Loucy (cell line): ENCODE results near the gene PSMB8.
A peak's percentile ranks its signal among the peaks of the same experiment; 100 is the strongest.

Experiments used
- H2AFZ ChIP-seq: fragments of 200-600 bp; sonication (generic); 2 replicates; pipeline ENCODE4 v1.6.0; 2016; ENCODE audit warnings: antibody characterized with exemption, mild to moderate bottlenecking, low read length, moderate library complexity
- H3F3A ChIP-seq: fragments of 200-600 bp; 2 replicates; pipeline ENCODE4 v1.6.0; 2016; ENCODE audit warnings: antibody characterized with exemption, low read depth, mild to moderate bottlenecking
- H3K27me3 ChIP-seq: fragments of 200-600 bp; sonication (generic); 2 replicates; pipeline ENCODE4 v1.6.1; 2014; ENCODE audit warnings: low read length, mild to moderate bottlenecking; ENCODE audit not compliant: insufficient read depth, poor library complexity, severe bottlenecking
- H3K36me3 ChIP-seq: fragments of 200-600 bp; sonication (generic); 2 replicates; pipeline ENCODE4 v1.6.1; 2016; ENCODE audit warnings: low read length; ENCODE audit not compliant: insufficient read depth
- H3K4me1 ChIP-seq: fragments of 200-600 bp; sonication (generic); 2 replicates; pipeline ENCODE4 v1.5.1; 2014; ENCODE audit warnings: low read length, mild to moderate bottlenecking; ENCODE audit not compliant: insufficient read depth, poor library complexity, severe bottlenecking
- H3K4me2 ChIP-seq: fragments of 200-600 bp; sonication (generic); 2 replicates; pipeline ENCODE4 v1.6.0; 2014; ENCODE audit warnings: antibody characterized with exemption, low read length, low read depth, mild to moderate bottlenecking; ENCODE audit not compliant: poor library complexity, severe bottlenecking
- H3K4me3 ChIP-seq: fragments of 200-600 bp; sonication (generic); 2 replicates; pipeline ENCODE4 v1.5.1; 2014; ENCODE audit warnings: low read length, mild to moderate bottlenecking, mixed read lengths; ENCODE audit not compliant: poor library complexity, severe bottlenecking
- H3K79me2 ChIP-seq: fragments of 200-600 bp; sonication (generic); 2 replicates; pipeline ENCODE4 v1.6.1; 2014; ENCODE audit warnings: low read length; ENCODE audit not compliant: insufficient read depth
- H3K9ac ChIP-seq: fragments of 200-600 bp; sonication (generic); 2 replicates; pipeline ENCODE4 v1.6.0; 2014; ENCODE audit warnings: mild to moderate bottlenecking, low read depth, low read length, moderate library complexity; ENCODE audit not compliant: poor library complexity, severe bottlenecking
- H3K9me2 ChIP-seq: fragments of 200-600 bp; sonication (generic); replicated peaks from 2 replicates; pipeline ENCODE4 v1.6.1; 2016; ENCODE audit warnings: low read depth, low read length, mixed read lengths
- H3K9me3 ChIP-seq: fragments of 200-600 bp; sonication (generic); 2 replicates; pipeline ENCODE4 v1.6.1; 2014; ENCODE audit warnings: mild to moderate bottlenecking, antibody characterized with exemption, low read length, low read depth; ENCODE audit not compliant: insufficient read depth
- H4K20me1 ChIP-seq: fragments of 200-600 bp; sonication (generic); 2 replicates; pipeline ENCODE4 v1.6.0; 2014; ENCODE audit warnings: antibody characterized with exemption, low read length, mild to moderate bottlenecking; ENCODE audit not compliant: insufficient read depth, poor library complexity, severe bottlenecking
- CTCF ChIP-seq: fragments of 200-600 bp; sonication (generic); conservative IDR thresholded peaks from 2 replicates; pipeline ENCODE4 v1.5.1; 2014; ENCODE audit warnings: mild to moderate bottlenecking, antibody characterized with exemption, low read length
- EZH2phosphoT487 ChIP-seq: fragments of 200-600 bp; IDR thresholded peaks from 2 replicates; pipeline ENCODE4 v1.6.1; 2018; ENCODE audit warnings: antibody characterized with exemption, mild to moderate bottlenecking, moderate library complexity, borderline replicate concordance

PSMB8 gene

GRCh38 chr6:32867554-32868256 is 23.9 kb upstream of the PSMB8 start:
- no peaks in the 10 kb centered on the region for H3K9me3 ChIP-seq
- no peaks in the 10 kb centered on the region for H4K20me1 ChIP-seq
- H3K9ac ChIP-seq = peak overlapping the region; percentile 57
- H3K36me3 ChIP-seq = no peaks in the 10 kb centered on the region
- H3K79me2 ChIP-seq = no peaks in the 10 kb centered on the region
- no peaks in the 10 kb centered on the region for H3K9me2 ChIP-seq
- no peaks in the 10 kb centered on the region for H3F3A ChIP-seq
- TF ChIP-seq CTCF (no peak), EZH2phosphoT487 (no peak)
- H2AFZ ChIP-seq = peak overlapping the region; percentile 10; the same call in 1 of the 2 replicates
- H3K4me3 ChIP-seq = peak overlapping the region; percentile 47
- H3K27me3 ChIP-seq = no peaks in the 10 kb centered on the region
- peak overlapping the region; percentile 64 for H3K4me2 ChIP-seq
- peaks cover 31% of the 10 kb centered on the region for H3K4me1 ChIP-seq

- no peaks in the 10 kb centered on the region for H3K79me2 ChIP-seq
- H3K4me3 ChIP-seq = peak overlapping the region; percentile 47
- H3K9me3 ChIP-seq = no peaks in the 10 kb centered on the region
- peak overlapping the region; percentile 10; the same call in 1 of the 2 replicates for H2AFZ ChIP-seq
- no peaks in the 10 kb centered on the region for H3K36me3 ChIP-seq
- peak overlapping the region; percentile 64 for H3K4me2 ChIP-seq
- TF ChIP-seq CTCF (no peak), EZH2phosphoT487 (no peak)
- H3K9ac ChIP-seq = peak overlapping the region; percentile 57
- no peaks in the 10 kb centered on the region for H3K27me3 ChIP-seq
- H3F3A ChIP-seq = no peaks in the 10 kb centered on the region
- H3K4me1 ChIP-seq = peaks cover 31% of the 10 kb centered on the region
- no peaks in the 10 kb centered on the region for H4K20me1 ChIP-seq
- no peaks in the 10 kb centered on the region for H3K9me2 ChIP-seq
Measured at GRCh38 chr6:32867022-32867477, 23.2 kb upstream of the PSMB8 start.

GRCh38 chr6:32865724-32866443 is 22.0 kb upstream of the PSMB8 start:
- peaks cover 36% of the 10 kb centered on the region for H3K4me1 ChIP-seq
- H4K20me1 ChIP-seq = no peaks in the 10 kb centered on the region
- H3F3A ChIP-seq = no peaks in the 10 kb centered on the region
- H3K9me2 ChIP-seq = no peaks in the 10 kb centered on the region
- no peak for TF ChIP-seq EZH2phosphoT487
- TF ChIP-seq CTCF = no peak
- no peak overlapping the region for H3K9ac ChIP-seq
- peak overlapping the region; percentile 64 for H3K4me2 ChIP-seq
- no peak overlapping the region for H3K4me3 ChIP-seq
- H3K79me2 ChIP-seq = peaks cover 5% of the 10 kb centered on the region
- no peak overlapping the region for H2AFZ ChIP-seq
- no peaks in the 10 kb centered on the region for H3K36me3 ChIP-seq
- no peaks in the 10 kb centered on the region for H3K27me3 ChIP-seq
- H3K9me3 ChIP-seq = no peaks in the 10 kb centered on the region
